Measurements from ENCODE around the gene PRPSAP2.
"Not testable (repeated sequence)": the region's sequence is repeated elsewhere in the genome, so short reads cannot be mapped to it uniquely, and the experiment has no call there.

The PRPSAP2 gene

DNA sequence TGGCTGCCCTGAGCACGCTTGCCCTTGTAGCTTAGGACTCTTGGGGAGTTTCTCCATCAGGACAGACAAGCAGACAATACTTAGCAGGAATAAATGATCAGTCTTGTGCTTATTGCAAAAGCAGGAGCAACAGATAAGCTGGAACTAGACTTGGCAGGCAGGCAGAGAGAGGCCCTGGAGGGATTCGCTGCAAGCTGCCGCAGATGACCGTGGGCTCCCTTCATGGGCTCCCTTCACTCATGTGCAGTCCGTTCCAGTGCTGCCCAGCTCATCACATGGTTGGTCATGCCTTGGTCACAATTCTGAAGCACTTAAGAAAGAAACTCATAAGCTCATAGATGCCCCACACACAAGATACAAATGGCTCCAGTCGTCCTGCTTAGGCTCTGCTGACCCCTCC, 91.6 kb downstream of the PRPSAP2 start:
- no peaks in the 10 kb centered on the region for H3K36me3 ChIP-seq (ENCODE audit: control insufficient read depth, low read depth, low read length)
- H3K9ac ChIP-seq (ENCODE audit: low read length) = no peak overlapping the region
- H3K27me3 ChIP-seq (ENCODE audit: control insufficient read depth, insufficient read depth, low read length) = no peaks in the 10 kb centered on the region
- H3K9me3 ChIP-seq (ENCODE audit: control insufficient read depth, low read depth, low read length) = no peaks in the 10 kb centered on the region
- no peaks in the 10 kb centered on the region for H3K4me1 ChIP-seq (ENCODE audit: control insufficient read depth, low read depth, low read length)
- H3K4me3 ChIP-seq (ENCODE audit: low read length) = no peak overlapping the region
- no peak overlapping the region for H3K27ac ChIP-seq (ENCODE audit: low read length)

DNA sequence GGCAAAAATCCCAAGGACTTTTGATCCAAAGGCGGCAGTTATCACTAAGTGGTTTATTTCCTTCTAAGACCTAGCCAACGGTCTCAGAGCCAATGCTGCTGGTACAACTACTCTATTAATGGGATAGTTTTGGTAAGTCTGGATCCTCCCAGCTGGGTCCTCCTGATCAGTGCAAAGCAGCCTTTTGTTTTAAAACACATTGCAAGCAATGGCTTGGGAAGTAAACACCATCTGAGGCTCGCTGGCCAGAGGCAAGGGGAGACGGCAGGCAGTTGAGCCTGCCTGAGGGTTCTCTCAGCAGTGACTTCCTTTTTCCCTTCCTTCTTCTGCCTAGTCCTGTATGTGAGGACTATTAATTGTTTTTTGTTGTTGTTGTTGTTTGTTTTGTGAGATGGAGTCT, 92.4 kb downstream of the PRPSAP2 start:
- Histone ChIP-seq H3K9ac (ENCODE audit: low read length) (no peak overlapping the region), H3K4me1 (ENCODE audit: control insufficient read depth, low read depth, low read length) (no peaks in the 10 kb centered on the region), H3K4me3 (ENCODE audit: low read length) (no peak overlapping the region)

DNA sequence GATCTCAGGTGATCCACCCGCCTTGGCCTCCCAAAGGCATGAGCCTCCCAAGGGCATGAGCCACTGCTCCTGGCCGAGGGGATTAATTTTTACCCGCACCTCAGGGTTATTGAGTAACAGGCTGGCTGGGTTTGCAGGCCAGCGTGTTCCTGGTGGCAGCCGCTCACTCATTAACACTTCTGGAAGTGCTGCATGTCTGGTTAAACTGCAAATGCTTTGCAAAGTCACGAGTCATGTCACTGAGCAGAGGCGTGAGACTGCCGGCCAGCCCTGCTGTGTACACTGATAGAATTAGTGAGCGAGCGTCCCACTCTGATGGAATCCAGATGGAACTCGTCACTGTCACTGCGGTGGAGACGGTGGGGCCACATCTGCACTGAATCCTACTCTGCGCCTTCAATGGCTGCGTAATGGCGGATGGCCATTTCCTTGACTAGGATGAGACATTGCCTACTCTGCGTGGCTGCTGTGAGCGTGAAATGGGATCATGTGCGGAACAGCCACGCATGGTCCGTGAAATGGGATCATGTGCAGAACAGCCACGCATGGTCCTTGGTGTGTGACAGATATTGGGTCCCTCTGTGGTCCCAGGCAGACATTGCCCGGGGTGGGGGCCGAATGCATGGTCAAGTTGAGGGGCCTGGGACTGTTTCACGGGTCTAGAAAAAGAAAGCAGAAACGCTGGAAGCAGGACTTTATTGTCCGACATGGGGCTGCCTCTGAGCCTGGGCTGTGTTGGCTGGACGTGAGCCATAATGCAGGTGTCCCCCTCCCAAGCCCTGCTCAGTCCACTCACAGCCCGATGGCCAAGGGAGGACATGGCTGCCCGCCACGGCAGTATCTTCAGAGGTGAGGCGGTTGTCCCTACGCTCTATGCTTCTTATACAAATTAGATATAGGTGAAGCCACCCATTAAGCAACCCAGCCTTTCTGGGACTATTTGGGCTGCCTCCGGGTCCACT, 93.3 kb downstream of the PRPSAP2 start:
- no peak overlapping the region for H3K4me3 ChIP-seq (ENCODE audit: low read length)
- H3K4me1 ChIP-seq (ENCODE audit: control insufficient read depth, low read depth, low read length) = no peaks in the 10 kb centered on the region
- H3K9me3 ChIP-seq (ENCODE audit: control insufficient read depth, low read depth, low read length) = no peaks in the 10 kb centered on the region
- no peak overlapping the region for H3K9ac ChIP-seq (ENCODE audit: low read length)
- no peaks in the 10 kb centered on the region for H3K27me3 ChIP-seq (ENCODE audit: control insufficient read depth, insufficient read depth, low read length)
- no peak overlapping the region for H3K27ac ChIP-seq (ENCODE audit: low read length)
- H3K36me3 ChIP-seq (ENCODE audit: control insufficient read depth, low read depth, low read length) = no peaks in the 10 kb centered on the region

More for the DNA sequence above, 92.4 kb downstream of the PRPSAP2 start:
- no peaks in the 10 kb centered on the region for H3K9me3 ChIP-seq (ENCODE audit: control insufficient read depth, low read depth, low read length)
- H3K36me3 ChIP-seq (ENCODE audit: control insufficient read depth, low read depth, low read length) = no peaks in the 10 kb centered on the region
- no peaks in the 10 kb centered on the region for H3K27me3 ChIP-seq (ENCODE audit: control insufficient read depth, insufficient read depth, low read length)
- no peak overlapping the region for H3K27ac ChIP-seq (ENCODE audit: low read length)

DNA sequence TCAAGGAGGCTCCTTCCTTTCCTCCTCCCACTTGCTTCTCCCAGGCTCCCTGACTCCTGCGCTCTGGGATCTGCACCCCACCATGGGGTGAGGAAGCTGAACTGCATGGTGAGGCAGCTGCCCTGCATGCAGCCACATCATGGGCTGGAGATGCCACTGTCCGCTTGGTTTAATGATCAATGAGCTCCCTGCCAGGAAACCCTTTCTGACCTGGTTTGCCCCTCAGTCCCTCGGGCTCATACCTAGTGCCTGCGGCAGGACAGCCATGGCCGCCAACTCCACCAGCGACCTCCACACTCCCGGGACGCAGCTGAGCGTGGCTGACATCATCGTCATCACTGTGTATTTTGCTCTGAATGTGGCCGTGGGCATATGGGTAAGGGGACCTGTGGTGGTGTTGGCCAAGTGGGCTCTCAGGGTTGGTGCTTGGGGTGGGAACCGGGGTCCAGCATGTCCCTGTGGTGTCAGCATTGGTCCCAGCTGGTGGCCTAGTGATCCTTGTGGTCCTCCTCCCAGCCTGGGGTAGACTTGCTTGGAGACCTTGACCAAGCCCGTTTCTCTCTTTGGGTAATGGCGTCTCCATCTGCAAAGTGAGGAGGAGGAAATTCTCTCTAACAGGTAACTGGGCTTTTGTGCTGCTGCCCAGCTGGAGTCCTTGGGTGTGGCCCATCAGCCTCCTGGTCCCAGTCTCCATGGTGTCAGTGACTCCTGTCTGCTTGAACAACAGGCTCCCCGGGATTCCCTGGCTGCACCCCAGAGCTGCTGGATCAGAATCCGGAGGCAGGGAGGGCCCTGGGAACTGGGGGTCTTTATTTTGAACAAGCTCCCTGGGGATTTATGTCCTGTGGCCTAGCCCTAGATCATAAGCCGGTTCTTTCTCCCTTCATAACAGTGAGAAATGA, 94.3 kb downstream of the PRPSAP2 start, which contains the start of gene SLC5A10:
Gene SLC5A10 (plus strand): TSS at position 225 of the 902 bp plus-strand sequence. CDS start 41 bp downstream, at position 266.
- Histone ChIP-seq H3K27ac (ENCODE audit: low read length) (no peak within 1 kb of the TSS), H3K9ac (ENCODE audit: low read length) (no peak within 1 kb of the TSS), H3K4me3 (ENCODE audit: low read length) (no peak within 1 kb of the TSS), H3K27me3 (ENCODE audit: control insufficient read depth, insufficient read depth, low read length) (no peaks in the 10 kb centered on the region), H3K4me1 (ENCODE audit: control insufficient read depth, low read depth, low read length) (no peaks in the 10 kb centered on the region), H3K9me3 (ENCODE audit: control insufficient read depth, low read depth, low read length) (no peaks in the 10 kb centered on the region), H3K36me3 (ENCODE audit: control insufficient read depth, low read depth, low read length) (no peaks in the 10 kb centered on the region)

DNA sequence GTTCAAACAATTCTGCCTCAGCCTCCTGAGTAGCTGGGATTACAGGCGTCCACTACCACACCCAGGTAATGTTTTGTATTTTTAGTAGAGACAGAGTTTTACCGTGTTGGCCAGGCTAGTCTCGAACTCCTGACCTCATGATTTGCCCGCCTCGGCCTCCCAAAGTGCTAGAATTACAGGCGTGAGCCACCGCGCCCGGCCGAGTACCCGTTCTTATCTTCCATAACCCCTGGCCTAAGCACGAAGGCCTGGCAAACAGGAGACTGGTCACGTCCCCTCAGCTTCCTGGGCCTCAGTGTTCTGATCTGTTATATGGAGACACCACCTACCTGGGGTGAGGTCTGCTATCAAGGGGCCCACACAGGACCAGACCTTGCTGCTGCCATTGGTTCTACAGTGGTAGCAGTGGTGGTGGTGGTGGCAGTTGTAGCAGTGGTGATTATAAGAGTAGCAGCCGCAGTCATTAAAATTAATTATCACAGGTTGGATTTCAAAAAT, 95.3 kb downstream of the PRPSAP2 start:
- no peaks in the 10 kb centered on the region for H3K4me1 ChIP-seq (ENCODE audit: control insufficient read depth, low read depth, low read length)
- no peak overlapping the region for H3K27ac ChIP-seq (ENCODE audit: low read length)
- no peaks in the 10 kb centered on the region for H3K9me3 ChIP-seq (ENCODE audit: control insufficient read depth, low read depth, low read length)
- H3K4me3 ChIP-seq (ENCODE audit: low read length) = no peak overlapping the region
- no peaks in the 10 kb centered on the region for H3K27me3 ChIP-seq (ENCODE audit: control insufficient read depth, insufficient read depth, low read length)
- no peaks in the 10 kb centered on the region for H3K36me3 ChIP-seq (ENCODE audit: control insufficient read depth, low read depth, low read length)
- H3K9ac ChIP-seq (ENCODE audit: low read length) = no peak overlapping the region

DNA sequence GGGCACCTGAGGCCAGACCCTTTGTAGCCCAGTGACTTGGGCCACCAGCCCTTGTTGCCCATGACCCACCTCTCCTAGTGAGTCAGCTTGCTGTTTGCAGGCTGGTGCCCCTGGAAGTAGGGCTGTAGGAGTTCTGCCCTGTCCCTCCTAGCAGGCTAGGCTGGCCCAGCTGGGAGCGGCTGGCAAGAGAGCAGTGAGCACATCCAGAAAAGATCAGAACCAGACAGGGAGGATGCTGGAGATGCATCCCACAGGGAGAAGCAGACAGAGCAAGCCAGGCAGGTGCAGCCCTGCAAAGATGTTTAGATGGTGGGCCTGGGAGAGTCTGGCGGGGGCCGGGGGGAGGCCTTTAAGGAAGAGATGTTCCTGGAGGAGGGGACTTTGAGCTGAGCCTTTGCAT, 96.4 kb downstream of the PRPSAP2 start:
- H3K9ac ChIP-seq (ENCODE audit: low read length) = no peak overlapping the region
- H3K27ac ChIP-seq (ENCODE audit: low read length) = no peak overlapping the region
- H3K4me3 ChIP-seq (ENCODE audit: low read length) = no peak overlapping the region
- no peaks in the 10 kb centered on the region for H3K36me3 ChIP-seq (ENCODE audit: control insufficient read depth, low read depth, low read length)
- no peaks in the 10 kb centered on the region for H3K9me3 ChIP-seq (ENCODE audit: control insufficient read depth, low read depth, low read length)
- H3K27me3 ChIP-seq (ENCODE audit: control insufficient read depth, insufficient read depth, low read length) = no peaks in the 10 kb centered on the region
- no peaks in the 10 kb centered on the region for H3K4me1 ChIP-seq (ENCODE audit: control insufficient read depth, low read depth, low read length)

DNA sequence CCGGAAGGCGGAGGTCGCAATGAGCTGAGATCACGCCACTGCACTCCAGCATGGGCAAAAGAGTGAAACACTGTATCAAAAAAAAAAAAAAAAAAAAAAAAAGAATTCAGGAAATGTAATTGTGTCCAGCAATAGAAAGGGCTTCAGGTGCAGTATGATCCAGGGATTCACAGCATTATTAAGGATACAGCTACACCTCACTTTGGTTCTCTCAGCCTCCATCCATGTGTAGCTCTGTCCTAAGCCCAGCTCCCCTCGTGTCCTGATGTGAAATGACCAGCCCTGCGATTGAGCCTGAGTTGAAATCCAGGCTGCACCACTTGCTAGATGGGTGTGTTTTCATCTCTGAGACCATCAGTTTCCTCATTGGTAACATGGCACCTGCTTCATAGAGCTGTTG, 97.1 kb downstream of the PRPSAP2 start:
- H3K4me1 ChIP-seq (ENCODE audit: control insufficient read depth, low read depth, low read length) = no peaks in the 10 kb centered on the region
- no peak overlapping the region for H3K27ac ChIP-seq (ENCODE audit: low read length)
- H3K27me3 ChIP-seq (ENCODE audit: control insufficient read depth, insufficient read depth, low read length) = no peaks in the 10 kb centered on the region
- H3K9ac ChIP-seq (ENCODE audit: low read length) = no peak overlapping the region
- H3K36me3 ChIP-seq (ENCODE audit: control insufficient read depth, low read depth, low read length) = no peaks in the 10 kb centered on the region
- no peaks in the 10 kb centered on the region for H3K9me3 ChIP-seq (ENCODE audit: control insufficient read depth, low read depth, low read length)
- H3K4me3 ChIP-seq (ENCODE audit: low read length) = no peak overlapping the region

DNA sequence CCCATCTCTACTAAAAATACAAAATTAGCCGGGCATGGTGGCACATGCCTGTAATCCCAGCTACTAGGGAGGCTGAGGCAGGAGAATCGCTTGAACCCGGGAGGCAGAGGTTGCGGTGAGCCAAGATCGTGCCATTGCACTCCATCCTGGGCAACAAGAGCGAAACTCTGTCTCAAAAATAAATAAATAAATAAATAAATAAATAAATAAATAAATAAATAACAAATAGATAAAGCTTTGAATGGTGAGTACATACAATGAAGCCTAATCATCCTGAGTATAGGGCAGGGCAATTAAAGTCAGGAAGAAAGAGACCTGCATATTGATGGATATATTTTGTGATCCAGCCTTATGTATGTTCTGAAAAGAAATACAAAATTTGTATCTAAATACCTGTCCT, 98.1 kb downstream of the PRPSAP2 start:
- not testable (repeated sequence) for H3K9me3 ChIP-seq (ENCODE audit: control insufficient read depth, low read depth, low read length); H3K4me3 ChIP-seq (ENCODE audit: low read length); H3K9ac ChIP-seq (ENCODE audit: low read length); H3K36me3 ChIP-seq (ENCODE audit: control insufficient read depth, low read depth, low read length); H3K4me1 ChIP-seq (ENCODE audit: control insufficient read depth, low read depth, low read length); H3K27ac ChIP-seq (ENCODE audit: low read length); H3K27me3 ChIP-seq (ENCODE audit: control insufficient read depth, insufficient read depth, low read length)

DNA sequence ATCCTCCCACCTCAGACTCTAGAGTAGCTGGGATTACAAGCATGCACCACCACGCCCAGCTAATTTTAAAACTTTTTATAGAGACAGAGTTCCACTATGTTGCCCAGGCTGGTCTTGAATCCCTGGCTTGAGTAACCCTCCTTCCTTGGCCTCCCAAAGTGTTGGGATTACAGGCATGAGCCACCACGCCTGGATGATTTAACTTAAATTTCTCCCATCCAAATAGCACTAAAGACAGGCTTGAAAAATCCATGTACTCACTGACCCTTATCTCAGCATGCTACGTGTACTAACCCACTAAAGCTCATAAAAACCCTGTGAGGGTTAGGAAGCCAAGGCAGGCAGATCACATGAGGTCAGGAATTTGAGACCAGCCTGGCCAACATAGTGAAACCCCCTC, 98.7 kb downstream of the PRPSAP2 start:
- Histone ChIP-seq H3K4me3 (ENCODE audit: low read length) (no peak overlapping the region), H3K36me3 (ENCODE audit: control insufficient read depth, low read depth, low read length) (no peaks in the 10 kb centered on the region), H3K27ac (ENCODE audit: low read length) (no peak overlapping the region), H3K4me1 (ENCODE audit: control insufficient read depth, low read depth, low read length) (no peaks in the 10 kb centered on the region), H3K9ac (ENCODE audit: low read length) (no peak overlapping the region), H3K9me3 (ENCODE audit: control insufficient read depth, low read depth, low read length) (no peaks in the 10 kb centered on the region), H3K27me3 (ENCODE audit: control insufficient read depth, insufficient read depth, low read length) (no peaks in the 10 kb centered on the region)

DNA sequence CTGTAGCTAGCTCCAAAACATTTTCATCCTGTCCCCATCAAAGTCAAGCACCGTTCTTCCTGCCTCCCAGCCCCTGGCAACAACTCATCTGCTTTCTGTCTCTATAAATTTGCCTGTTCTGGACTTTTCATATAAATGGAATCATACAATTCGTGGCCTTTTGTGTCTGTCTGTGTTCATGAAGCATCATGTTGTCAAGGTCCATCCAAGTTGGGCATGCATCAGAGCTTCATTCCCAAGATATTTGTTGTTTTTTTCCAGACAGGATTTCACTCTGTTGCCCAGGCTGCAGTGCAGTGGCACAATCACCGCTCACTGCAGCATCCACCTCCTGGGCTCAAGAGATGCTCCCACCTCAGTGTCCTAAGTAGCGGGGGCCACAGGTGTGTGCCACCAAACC, 99.9 kb downstream of the PRPSAP2 start:
- Histone ChIP-seq H3K4me1 (ENCODE audit: control insufficient read depth, low read depth, low read length) (peaks cover 7% of the 10 kb centered on the region), H3K27ac (ENCODE audit: low read length) (no peak overlapping the region), H3K27me3 (ENCODE audit: control insufficient read depth, insufficient read depth, low read length) (no peaks in the 10 kb centered on the region), H3K9ac (ENCODE audit: low read length) (no peak overlapping the region), H3K4me3 (ENCODE audit: low read length) (no peak overlapping the region), H3K36me3 (ENCODE audit: control insufficient read depth, low read depth, low read length) (no peaks in the 10 kb centered on the region), H3K9me3 (ENCODE audit: control insufficient read depth, low read depth, low read length) (no peaks in the 10 kb centered on the region)

DNA sequence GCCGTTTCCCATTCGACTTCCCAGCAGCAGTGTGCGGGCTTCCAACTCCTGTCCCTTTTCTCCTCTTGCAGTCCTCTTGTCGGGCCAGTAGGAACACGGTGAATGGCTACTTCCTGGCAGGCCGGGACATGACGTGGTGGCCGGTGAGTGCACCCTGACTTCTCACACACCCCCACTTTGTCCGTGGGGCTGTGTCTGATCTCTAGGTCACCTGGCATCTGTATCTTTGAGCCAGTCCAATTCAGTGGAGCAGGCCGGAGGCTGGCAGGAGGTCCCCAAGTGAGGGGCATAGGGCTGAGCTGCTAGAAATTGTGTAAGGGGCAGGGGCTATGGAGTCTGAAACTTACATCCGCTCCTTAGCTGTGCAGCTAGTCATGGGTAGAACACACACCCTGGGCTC, 100.7 kb downstream of the PRPSAP2 start:
- peaks cover 7% of the 10 kb centered on the region for H3K4me1 ChIP-seq (ENCODE audit: control insufficient read depth, low read depth, low read length)
- H3K27ac ChIP-seq (ENCODE audit: low read length) = no peak overlapping the region
- H3K27me3 ChIP-seq (ENCODE audit: control insufficient read depth, insufficient read depth, low read length) = no peaks in the 10 kb centered on the region
- no peaks in the 10 kb centered on the region for H3K9me3 ChIP-seq (ENCODE audit: control insufficient read depth, low read depth, low read length)
- H3K4me3 ChIP-seq (ENCODE audit: low read length) = no peak overlapping the region
- no peaks in the 10 kb centered on the region for H3K36me3 ChIP-seq (ENCODE audit: control insufficient read depth, low read depth, low read length)
- H3K9ac ChIP-seq (ENCODE audit: low read length) = no peak overlapping the region

Measured in iPS-18a (cell line).